Caco-2 (cell line): ENCODE data around the gene NACC1. TPM values are rescaled to one million over a fixed set of nuclear protein-coding genes. Genes with fewer than 3 reads are reported as not detected.

ENCODE experiments used
- BruUV-seq: library from RNA; stranded (reverse); fragments of 400-500 nt; replicated peaks from 2 replicates; lab custom pipeline; 2021; lab: Mats Ljungman, UMichigan
- CTCF ChIA-PET: fragments of 300-600 bp; sonication (Branson Sonifier 250); formaldehyde crosslinking; loops from one replicate; lab custom pipeline; 2022; ENCODE audit warnings: antibody characterized with exemption; lab: Charles Lee
- POLR2A ChIA-PET: fragments of 300-600 bp; sonication (Branson Sonifier 250); formaldehyde crosslinking; loops from one replicate; lab custom pipeline; 2022; ENCODE audit warnings: antibody characterized with exemption; lab: Charles Lee
- DNase-seq, 2 experiments: peaks; one replicate each; pipeline versions ENCODE4 v3.0.0 to v3.0.0-alpha.2; 2020 to 2022
- H3K27me3 ChIP-seq: replicated peaks from 2 replicates; pipeline ENCODE4 v1.6.0; 2011; ENCODE audit warnings: low read length; ENCODE audit not compliant: control insufficient read depth, insufficient read depth
- H3K36me3 ChIP-seq: 2 replicates; pipeline ENCODE4 v1.5.1; 2011; ENCODE audit warnings: low read length; ENCODE audit not compliant: control insufficient read depth, insufficient read depth
- H3K4me1 ChIP-seq: fragments of 250-450 bp; sonication (Bioruptor Pico); 2 replicates; pipeline ENCODE4 v1.5.1; 2020; ENCODE audit warnings: mild to moderate bottlenecking
- H3K4me3 ChIP-seq: 2 replicates; pipeline ENCODE4 v1.5.1; 2011; ENCODE audit warnings: low read depth, mild to moderate bottlenecking, control low read depth, low read length
- H3K9me3 ChIP-seq: fragments of 250-450 bp; sonication (Bioruptor Pico); 2 replicates; pipeline ENCODE4 v1.5.1; 2020; ENCODE audit warnings: mild to moderate bottlenecking, moderate library complexity
- H3K27ac Mint-ChIP-seq: one replicate; pipeline ENCODE4 v1.8.0; 2022; ENCODE audit warnings: mixed read lengths; ENCODE audit not compliant: unreplicated experiment
- H3K27me3 Mint-ChIP-seq: one replicate; pipeline ENCODE4 v1.8.0; 2022; ENCODE audit warnings: mixed read lengths; ENCODE audit not compliant: insufficient read depth, unreplicated experiment
- H3K36me3 Mint-ChIP-seq: one replicate; pipeline ENCODE4 v1.8.0; 2022; ENCODE audit warnings: mild to moderate bottlenecking, mixed read lengths; ENCODE audit not compliant: insufficient read depth, unreplicated experiment
- H3K4me1 Mint-ChIP-seq: one replicate; pipeline ENCODE4 v1.8.0; 2022; ENCODE audit warnings: low read depth, mixed read lengths; ENCODE audit not compliant: unreplicated experiment
- H3K4me3 Mint-ChIP-seq: one replicate; pipeline ENCODE4 v1.8.0; 2022; ENCODE audit warnings: mild to moderate bottlenecking, moderate library complexity, mixed read lengths; ENCODE audit not compliant: unreplicated experiment
- H3K9me3 Mint-ChIP-seq: one replicate; pipeline ENCODE4 v1.8.0; 2022; ENCODE audit warnings: mixed read lengths; ENCODE audit not compliant: unreplicated experiment
- CTCF ChIP-seq, 2 experiments: fragments of 200-600 bp in 1 of 2; IDR thresholded peaks; 1 replicate in 1 of 2; 2 replicates in 1 of 2; pipeline versions ENCODE4 v1.5.1 to v1.8.0; 2011 to 2022; ENCODE audit warnings: antibody characterized with exemption in 1 of 2, control low read depth in 1 of 2, inconsistent platforms in 1 of 2, low read depth in 1 of 2, low read length in 1 of 2, mild to moderate bottlenecking in 1 of 2, moderate library complexity in 1 of 2; ENCODE audit not compliant: insufficient read depth in 1 of 2, severe bottlenecking in 1 of 2, unreplicated experiment in 1 of 2
- intact Hi-C: fragments of 100-400 bp; cut with micrococcal nuclease; formaldehyde crosslinking; loops from one replicate; pipeline ENCODE4 v1.10.0; 2022; ENCODE audit not compliant: unreplicated experiment
- total RNA-seq: library from RNA; stranded (reverse); gene quantifications from 2 replicates; pipeline ENCODE4 v1.2.3, GENCODE V29; 2022

Gene NACC1
- total RNA-seq, 1 experiment from 2014 or later: 89.6 TPM

GRCh38 chr19:13149628-13150186 lies 31.6 kb downstream of the NACC1 start:
- CTCF ChIA-PET: interaction anchor here (0.6 to 1.8 kb wide), 6 partner anchors 13 to 475 kb away, joined by 3 to 8 read pairs (median 6); no protein-coding TSS in a partner anchor
- Histone ChIP-seq H3K36me3 (peaks cover 2% of the 10 kb centered on the region; the same call in 1 of the 2 replicates), H3K4me1 (no peaks in the 10 kb centered on the region), H3K27me3 (no peaks in the 10 kb centered on the region), H3K9me3 (no peaks in the 10 kb centered on the region), H3K4me3 (peak overlapping the region; percentile 62)
- H3K27ac Mint-ChIP-seq: peak overlapping the region; percentile 98
- H3K9me3 Mint-ChIP-seq: no peaks in the 10 kb centered on the region
- intact Hi-C loops: loop anchor here (1.0 to 5.0 kb wide), 4 partner anchors 15 to 357 kb away; partner anchors contain the start of genes JUNB and TRMT1
- TF ChIP-seq CTCF (IDR thresholded peaks at IDR 0.05; ENCODE audit: insufficient read depth in 1 of 2, low read depth in 1 of 2, low read length in 1 of 2, severe bottlenecking in 1 of 2, unreplicated experiment in 1 of 2): no peak
- peak; percentile 49 to 50 for DNase-seq
- H3K27me3 Mint-ChIP-seq: peaks cover 4% of the 10 kb centered on the region
- POLR2A ChIA-PET: interaction anchor here (0.5 to 1.3 kb wide), 6 partner anchors 15 to 1775 kb away, joined by 3 to 8 read pairs (median 5); partner anchors contain the start of genes NACC1 and SWSAP1
- no TSS peak for BruUV-seq
- peak overlapping the region; percentile 83 for H3K4me3 Mint-ChIP-seq
- H3K36me3 Mint-ChIP-seq: peaks cover 48% of the 10 kb centered on the region
- peaks cover 23% of the 10 kb centered on the region for H3K4me1 Mint-ChIP-seq

- Mint-ChIP-seq H3K36me3 (peaks cover 54% of the 10 kb centered on the region), H3K4me3 (peak within 1 kb of the TSS; percentile 83), H3K9me3 (no peaks in the 10 kb centered on the region), H3K4me1 (peaks cover 23% of the 10 kb centered on the region), H3K27me3 (peaks cover 4% of the 10 kb centered on the region), H3K27ac (peak within 1 kb of the TSS; percentile 98)
- BruUV-seq: no TSS peak
- peak; percentile 93 to 94 for DNase-seq
- Histone ChIP-seq H3K27me3 (no peaks in the 10 kb centered on the region), H3K36me3 (peaks cover 2% of the 10 kb centered on the region; the same call in 1 of the 2 replicates), H3K4me3 (peak within 1 kb of the TSS; percentile 62), H3K9me3 (no peaks in the 10 kb centered on the region), H3K4me1 (peaks cover 5% of the 10 kb centered on the region)
- peak; percentile 27 to 63 for TF ChIP-seq CTCF (IDR thresholded peaks at IDR 0.05; ENCODE audit: insufficient read depth in 1 of 2, low read depth in 1 of 2, low read length in 1 of 2, severe bottlenecking in 1 of 2, unreplicated experiment in 1 of 2)
- intact Hi-C loops: loop anchor here (1.0 to 5.0 kb wide), 4 partner anchors 14 to 358 kb away; partner anchors contain the start of genes JUNB and TRMT1
- POLR2A ChIA-PET: interaction anchor here (0.5 to 1.3 kb wide), 5 partner anchors 15 to 1776 kb away, joined by 3 to 8 read pairs (median 5); partner anchors contain the start of genes NACC1 and SWSAP1
- CTCF ChIA-PET: interaction anchor here (0.6 to 1.8 kb wide), 5 partner anchors 8 to 474 kb away, joined by 3 to 9 read pairs (median 7); no protein-coding TSS in a partner anchor
These were observed 32.3 kb downstream of the NACC1 start, which contains the start of the genes IER2 and STX10 for GRCh38 chr19:13150187-13150930. IER2 (plus strand) TSS chr19:13150411; CDS start chr19:13153187, 2,776 bp downstream. STX10 (minus strand) TSS chr19:13150375; CDS start chr19:13150173, 202 bp downstream.
